ENCODE measurements around the gene PFKP. TPM values are rescaled to one million over a fixed set of nuclear protein-coding genes. Genes with fewer than 3 reads are reported as not detected.

Gene PFKP
- total RNA-seq, 1 donor from 2014 or later, result 24.2 TPM

DNA sequence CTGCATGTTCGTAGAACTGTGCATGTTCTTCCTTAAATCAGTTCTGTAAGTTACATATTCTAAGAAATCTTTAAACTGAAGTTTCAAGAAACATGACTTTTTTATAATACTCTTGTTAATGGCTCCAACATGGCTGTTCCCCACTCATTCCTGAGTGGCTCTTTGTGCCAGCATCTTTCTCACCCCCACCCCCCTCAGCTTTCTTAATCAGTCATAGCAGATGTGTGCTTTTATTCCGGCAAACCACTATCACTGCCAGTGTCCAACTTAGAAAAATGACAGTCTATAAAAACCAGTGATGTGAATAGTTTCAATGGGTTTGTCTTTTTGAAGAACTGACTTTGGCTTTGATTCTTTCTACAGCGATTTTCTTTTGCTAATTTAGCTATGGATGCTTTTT is 67.7 kb downstream of the PFKP start:
- no peak for DNase-seq
- Mint-ChIP-seq H3K36me3 (ENCODE audit: unreplicated experiment) (no peaks in the 10 kb centered on the region), H3K4me3 (ENCODE audit: unreplicated experiment) (no peak overlapping the region), H3K27me3 (ENCODE audit: unreplicated experiment) (no peaks in the 10 kb centered on the region), H3K9me3 (ENCODE audit: unreplicated experiment) (peaks cover 1% of the 10 kb centered on the region), H3K4me1 (ENCODE audit: low read depth, unreplicated experiment) (peaks cover 3% of the 10 kb centered on the region), H3K27ac (ENCODE audit: unreplicated experiment) (no peak overlapping the region)
- TF ChIP-seq CTCF (IDR thresholded peaks at IDR 0.05; ENCODE audit: partially characterized antibody, unreplicated experiment), result no peak

DNA sequence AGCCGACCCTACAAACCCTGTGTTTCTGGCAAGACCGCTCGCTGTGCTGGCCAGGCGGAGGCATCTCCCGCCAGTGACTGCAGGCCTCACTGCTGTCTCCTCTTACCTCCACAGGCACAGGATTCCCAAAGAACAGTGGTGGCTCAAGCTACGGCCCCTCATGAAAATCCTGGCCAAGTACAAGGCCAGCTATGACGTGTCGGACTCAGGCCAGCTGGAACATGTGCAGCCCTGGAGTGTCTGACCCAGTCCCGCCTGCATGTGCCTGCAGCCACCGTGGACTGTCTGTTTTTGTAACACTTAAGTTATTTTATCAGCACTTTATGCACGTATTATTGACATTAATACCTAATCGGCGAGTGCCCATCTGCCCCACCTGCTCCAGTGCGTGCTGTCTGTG is 69.0 kb downstream of the PFKP start:
- no peak overlapping the region for H3K4me3 Mint-ChIP-seq (ENCODE audit: unreplicated experiment)
- no peaks in the 10 kb centered on the region for H3K36me3 Mint-ChIP-seq (ENCODE audit: unreplicated experiment)
- no peak for TF ChIP-seq CTCF (IDR thresholded peaks at IDR 0.05; ENCODE audit: partially characterized antibody, unreplicated experiment)
- H3K4me1 Mint-ChIP-seq (ENCODE audit: low read depth, unreplicated experiment), result peaks cover 3% of the 10 kb centered on the region
- H3K27ac Mint-ChIP-seq (ENCODE audit: unreplicated experiment), result no peak overlapping the region
- no peaks in the 10 kb centered on the region for H3K27me3 Mint-ChIP-seq (ENCODE audit: unreplicated experiment)
- DNase-seq, result no peak
- H3K9me3 Mint-ChIP-seq (ENCODE audit: unreplicated experiment), result peaks cover 1% of the 10 kb centered on the region

DNA sequence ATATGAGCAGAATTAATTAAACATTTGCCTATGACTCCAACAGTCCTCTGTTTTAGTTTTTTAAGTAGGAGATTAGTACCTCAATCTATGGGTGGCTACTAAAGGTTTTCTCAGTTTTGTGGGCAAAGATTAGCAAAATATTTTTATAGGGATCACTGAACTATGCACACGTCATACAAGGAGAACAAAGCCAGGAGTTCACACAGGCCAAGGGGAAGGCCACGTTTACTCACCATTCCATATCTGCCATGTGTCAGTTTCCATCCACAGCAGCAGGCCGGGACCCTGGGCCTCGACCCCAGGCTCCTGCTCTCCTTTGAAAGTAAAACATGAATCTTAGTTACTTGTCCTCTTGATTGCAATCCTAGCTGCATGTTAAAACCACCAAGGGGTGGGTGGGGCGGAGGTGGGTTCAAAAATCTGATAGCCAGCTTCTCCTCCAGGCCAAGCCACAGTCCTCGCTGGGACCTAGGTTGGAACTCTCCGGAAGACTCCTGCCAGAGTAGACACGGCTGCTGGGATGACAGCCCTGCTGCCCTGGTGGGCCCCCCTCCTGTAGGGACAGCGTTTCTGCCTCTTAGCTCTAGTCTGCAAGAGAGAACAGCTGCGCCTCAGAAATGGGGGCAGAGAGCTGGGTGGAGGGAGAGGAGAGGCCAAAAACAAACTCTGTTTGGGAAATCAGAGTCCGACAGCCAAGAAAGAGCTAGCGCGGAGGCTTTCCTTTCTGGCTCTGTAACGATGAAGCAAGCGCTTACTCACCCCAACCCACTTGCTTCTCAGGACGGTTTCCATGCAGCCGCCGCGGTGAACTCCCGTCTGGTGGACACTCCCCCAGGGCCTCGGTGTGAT is 69.6 kb downstream of the PFKP start:
- no peaks in the 10 kb centered on the region for H3K36me3 Mint-ChIP-seq (ENCODE audit: unreplicated experiment)
- DNase-seq, result no peak
- no peaks in the 10 kb centered on the region for H3K27me3 Mint-ChIP-seq (ENCODE audit: unreplicated experiment)

GRCh38 chr10:3137958-3138726 is 70.8 kb downstream of the PFKP start:
- Mint-ChIP-seq H3K27me3 (ENCODE audit: unreplicated experiment) (no peaks in the 10 kb centered on the region), H3K4me1 (ENCODE audit: low read depth, unreplicated experiment) (peaks cover 3% of the 10 kb centered on the region), H3K36me3 (ENCODE audit: unreplicated experiment) (no peaks in the 10 kb centered on the region), H3K9me3 (ENCODE audit: unreplicated experiment) (peaks cover 1% of the 10 kb centered on the region), H3K4me3 (ENCODE audit: unreplicated experiment) (no peak overlapping the region), H3K27ac (ENCODE audit: unreplicated experiment) (no peak overlapping the region)
- no peak for TF ChIP-seq CTCF (IDR thresholded peaks at IDR 0.05; ENCODE audit: partially characterized antibody, unreplicated experiment)
- DNase-seq, result no peak

More for the DNA sequence above, 69.6 kb downstream of the PFKP start:
- Mint-ChIP-seq H3K9me3 (ENCODE audit: unreplicated experiment) (peaks cover 1% of the 10 kb centered on the region), H3K27ac (ENCODE audit: unreplicated experiment) (no peak overlapping the region), H3K4me1 (ENCODE audit: low read depth, unreplicated experiment) (peaks cover 3% of the 10 kb centered on the region), H3K4me3 (ENCODE audit: unreplicated experiment) (no peak overlapping the region)
- TF ChIP-seq CTCF (IDR thresholded peaks at IDR 0.05; ENCODE audit: partially characterized antibody, unreplicated experiment), result no peak

Data from glutamatergic neuron (in vitro differentiated cells).